SK-N-MC (cell line): ENCODE results near the gene FAM131A.

Source experiments
- DNase-seq: peaks from one replicate; pipeline ENCODE4 v3.0.0-alpha.2; 2011; ENCODE audit warnings: low read depth, low spot score
- H3K27ac ChIP-seq: fragments of 200-600 bp; sonication (generic); 2 replicates; pipeline ENCODE4 v1.5.1; 2016; ENCODE audit warnings: mixed run types
- H3K36me3 ChIP-seq: fragments of 200-600 bp; sonication (generic); 2 replicates; pipeline ENCODE4 v1.6.1; 2017; ENCODE audit warnings: antibody characterized with exemption, low read length, mixed read lengths; ENCODE audit not compliant: insufficient read depth
- H3K4me3 ChIP-seq: fragments of 200-600 bp; sonication (generic); 2 replicates; pipeline ENCODE4 v1.5.1; 2016
- H3K9ac ChIP-seq: fragments of 200-600 bp; sonication (generic); 2 replicates; pipeline ENCODE4 v1.8.0; 2017; ENCODE audit warnings: mixed run types, mixed read lengths; ENCODE audit not compliant: insufficient read length
- H3K9me3 ChIP-seq: fragments of 200-600 bp; sonication (generic); 2 replicates; pipeline ENCODE4 v1.6.1; 2017; ENCODE audit warnings: low read depth, mild to moderate bottlenecking, antibody characterized with exemption, low read length, moderate library complexity, mixed read lengths
- EZH2 ChIP-seq: fragments of 200-600 bp; sonication (generic); IDR thresholded peaks from one replicate; pipeline ENCODE4 v1.6.1; 2017; ENCODE audit warnings: antibody characterized with exemption
- FOXP2 ChIP-seq: optimal IDR thresholded peaks from 2 replicates; pipeline ENCODE3; 2011; ENCODE audit warnings: mild to moderate bottlenecking, moderate library complexity; ENCODE audit not compliant: insufficient read depth; ENCODE audit errors: extremely low read length, control extremely low read depth
- POLR2AphosphoS5 ChIP-seq: IDR thresholded peaks from 2 replicates; pipeline ENCODE4 v1.6.1; 2012; ENCODE audit warnings: mild to moderate bottlenecking, low read depth, low read length, borderline replicate concordance

Gene FAM131A

GRCh38 chr3:184355261-184356040 lies 18.1 kb downstream of the FAM131A start:
- Histone ChIP-seq H3K27ac (no peak overlapping the region), H3K4me3 (no peak overlapping the region), H3K9me3 (no peaks in the 10 kb centered on the region), H3K9ac (no peak overlapping the region), H3K36me3 (no peaks in the 10 kb centered on the region; the same call in 1 of the 2 replicates)
- DNase-seq: no peak
- TF ChIP-seq POLR2AphosphoS5 (no peak), FOXP2 (no peak), EZH2 (no peak)

GRCh38 chr3:184357248-184358123 lies 20.1 kb downstream of the FAM131A start:
- Histone ChIP-seq H3K36me3 (no peaks in the 10 kb centered on the region; the same call in 1 of the 2 replicates), H3K9me3 (no peaks in the 10 kb centered on the region), H3K9ac (no peak overlapping the region), H3K27ac (no peak overlapping the region), H3K4me3 (no peak overlapping the region)
- TF ChIP-seq POLR2AphosphoS5: no peak
- no peak for TF ChIP-seq EZH2
- TF ChIP-seq FOXP2: no peak
- DNase-seq: no peak

- H3K36me3 ChIP-seq: no peaks in the 10 kb centered on the region; the same call in 1 of the 2 replicates
- no peaks in the 10 kb centered on the region for H3K9me3 ChIP-seq
- H3K27ac ChIP-seq: no peak overlapping the region
- no peak for TF ChIP-seq EZH2
- TF ChIP-seq FOXP2: no peak
- TF ChIP-seq POLR2AphosphoS5: no peak
- H3K4me3 ChIP-seq: no peak overlapping the region
- no peak overlapping the region for H3K9ac ChIP-seq
- no peak for DNase-seq
These were observed 20.8 kb downstream of the FAM131A start for GRCh38 chr3:184358124-184358767.

- no peak for DNase-seq
- Histone ChIP-seq H3K36me3 (no peaks in the 10 kb centered on the region; the same call in 1 of the 2 replicates), H3K4me3 (no peak overlapping the region), H3K27ac (no peak overlapping the region), H3K9ac (no peak overlapping the region), H3K9me3 (no peaks in the 10 kb centered on the region)
- TF ChIP-seq EZH2: no peak
- no peak for TF ChIP-seq POLR2AphosphoS5
- TF ChIP-seq FOXP2: no peak
These were observed 21.5 kb downstream of the FAM131A start for GRCh38 chr3:184358921-184359350.

- Histone ChIP-seq H3K9ac (no peak overlapping the region), H3K27ac (no peak overlapping the region)
- TF ChIP-seq POLR2AphosphoS5 (no peak), EZH2 (no peak), FOXP2 (no peak)
These were observed 22.2 kb downstream of the FAM131A start for GRCh38 chr3:184359610-184360009.

GRCh38 chr3:184360070-184360928 lies 22.9 kb downstream of the FAM131A start:
- Histone ChIP-seq H3K27ac (no peak overlapping the region), H3K9ac (peak overlapping the region; percentile 90), H3K36me3 (peaks cover 10% of the 10 kb centered on the region), H3K4me3 (peak overlapping the region; percentile 94), H3K9me3 (no peaks in the 10 kb centered on the region)
- TF ChIP-seq FOXP2 (no peak), EZH2 (no peak), POLR2AphosphoS5 (no peak)
- no peak for DNase-seq

More at GRCh38 chr3:184359610-184360009, 22.2 kb downstream of the FAM131A start:
- no peak for DNase-seq
- H3K4me3 ChIP-seq: no peak overlapping the region
- H3K9me3 ChIP-seq: no peaks in the 10 kb centered on the region
- H3K36me3 ChIP-seq: peaks cover 3% of the 10 kb centered on the region; the same call in 1 of the 2 replicates

- TF ChIP-seq FOXP2 (no peak), POLR2AphosphoS5 (peak; percentile 31; the same call in 1 of the 2 replicates), EZH2 (no peak)
- peak overlapping the region; percentile 94 for H3K4me3 ChIP-seq
- no peak for DNase-seq
These were observed 23.6 kb downstream of the FAM131A start for GRCh38 chr3:184360929-184361531.

More at GRCh38 chr3:184360929-184361531, 23.6 kb downstream of the FAM131A start:
- Histone ChIP-seq H3K9me3 (no peaks in the 10 kb centered on the region), H3K9ac (peak overlapping the region; percentile 90), H3K36me3 (peaks cover 14% of the 10 kb centered on the region), H3K27ac (no peak overlapping the region)
